ENCODE measurements around the gene BAX. TPM values are rescaled to one million over a fixed set of nuclear protein-coding genes. Genes with fewer than 3 reads are reported as not detected.

Gene BAX
- 90.2 and 164 TPM in 2 replicates for total RNA-seq

DNA sequence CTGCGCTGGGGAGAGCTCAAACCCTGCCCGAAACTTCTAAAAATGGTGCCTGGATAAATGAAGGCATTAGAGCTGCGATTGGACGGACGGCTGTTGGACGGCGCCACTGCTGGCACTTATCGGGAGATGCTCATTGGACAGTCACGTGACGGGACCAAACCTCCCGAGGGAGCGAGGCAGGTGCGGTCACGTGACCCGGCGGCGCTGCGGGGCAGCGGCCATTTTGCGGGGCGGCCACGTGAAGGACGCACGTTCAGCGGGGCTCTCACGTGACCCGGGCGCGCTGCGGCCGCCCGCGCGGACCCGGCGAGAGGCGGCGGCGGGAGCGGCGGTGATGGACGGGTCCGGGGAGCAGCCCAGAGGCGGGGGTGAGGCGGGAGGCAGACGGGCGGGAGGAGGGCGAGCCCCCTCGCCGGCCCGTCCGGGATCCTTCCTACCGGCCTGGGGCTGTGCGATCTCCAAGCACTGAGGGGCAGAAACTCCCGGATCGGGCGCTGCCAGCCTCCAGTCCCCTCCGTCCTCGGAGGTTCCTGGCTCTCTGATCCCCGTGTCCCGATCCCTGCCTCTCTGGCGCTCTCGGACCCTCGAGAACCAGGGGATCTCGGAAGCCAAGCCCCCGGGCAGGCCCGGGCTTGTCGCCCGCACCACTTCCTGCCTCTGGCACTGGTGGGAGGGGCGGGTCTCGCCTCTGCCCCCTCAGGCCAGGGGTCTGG is at the start of gene BAX:
BAX (plus strand) TSS at position 281 of the 713 bp plus-strand sequence; CDS start at position 335, 54 bp downstream.

DNA sequence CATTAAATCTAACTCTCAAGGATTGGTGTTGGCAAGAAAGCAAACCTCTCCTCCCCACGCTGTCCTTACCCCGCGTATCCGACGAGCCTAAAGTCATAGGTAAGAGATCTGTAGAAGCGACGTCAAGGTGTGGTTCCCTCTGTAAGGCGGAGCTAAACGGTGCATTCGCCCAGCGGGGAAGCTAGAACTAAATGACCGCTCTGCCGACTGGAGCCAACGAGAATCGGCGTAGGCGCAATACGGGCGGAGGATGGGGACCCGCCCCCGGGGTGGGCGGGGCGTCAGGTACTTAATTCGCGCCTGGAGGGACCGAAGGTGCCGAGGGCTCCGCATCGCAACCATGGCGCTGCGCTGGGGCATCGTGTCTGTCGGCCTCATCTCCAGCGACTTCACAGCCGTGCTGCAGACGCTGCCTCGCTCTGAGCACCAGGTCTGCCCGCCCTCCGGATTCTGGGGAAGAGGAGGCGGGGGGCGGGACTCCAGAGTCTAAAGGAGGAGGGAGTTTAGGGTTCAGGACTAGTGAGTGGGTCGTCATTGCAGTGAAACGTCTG is 21.2 kb upstream of the BAX start, which contains the start of gene DHDH:
DHDH (plus strand) TSS at position 318 of the 551 bp plus-strand sequence; CDS start at position 341, 23 bp downstream.

DNA sequence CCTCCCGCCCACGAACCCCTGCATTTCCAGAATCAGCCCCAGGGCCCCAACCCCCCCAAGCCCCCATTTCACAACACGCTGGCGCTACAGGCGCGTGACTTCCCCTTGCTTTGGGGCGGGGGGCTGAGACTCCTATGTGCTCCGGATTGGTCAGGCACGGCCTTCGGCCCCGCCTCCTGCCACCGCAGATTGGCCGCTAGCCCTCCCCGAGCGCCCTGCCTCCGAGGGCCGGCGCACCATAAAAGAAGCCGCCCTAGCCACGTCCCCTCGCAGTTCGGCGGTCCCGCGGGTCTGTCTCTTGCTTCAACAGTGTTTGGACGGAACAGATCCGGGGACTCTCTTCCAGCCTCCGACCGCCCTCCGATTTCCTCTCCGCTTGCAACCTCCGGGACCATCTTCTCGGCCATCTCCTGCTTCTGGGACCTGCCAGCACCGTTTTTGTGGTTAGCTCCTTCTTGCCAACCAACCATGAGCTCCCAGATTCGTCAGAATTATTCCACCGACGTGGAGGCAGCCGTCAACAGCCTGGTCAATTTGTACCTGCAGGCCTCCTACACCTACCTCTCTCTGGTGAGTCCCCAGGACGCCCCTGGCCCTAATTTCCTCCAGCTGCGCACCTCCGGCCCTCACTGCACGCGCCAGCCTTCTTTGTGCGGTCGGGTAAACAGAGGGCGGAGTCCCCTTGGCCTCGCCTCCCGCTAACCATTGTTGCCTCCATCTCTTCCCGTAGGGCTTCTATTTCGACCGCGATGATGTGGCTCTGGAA is 10.5 kb downstream of the BAX start, which contains the start of gene FTL:
FTL (plus strand) TSS at position 270 of the 766 bp plus-strand sequence; CDS start at position 469, 199 bp downstream.

DNA sequence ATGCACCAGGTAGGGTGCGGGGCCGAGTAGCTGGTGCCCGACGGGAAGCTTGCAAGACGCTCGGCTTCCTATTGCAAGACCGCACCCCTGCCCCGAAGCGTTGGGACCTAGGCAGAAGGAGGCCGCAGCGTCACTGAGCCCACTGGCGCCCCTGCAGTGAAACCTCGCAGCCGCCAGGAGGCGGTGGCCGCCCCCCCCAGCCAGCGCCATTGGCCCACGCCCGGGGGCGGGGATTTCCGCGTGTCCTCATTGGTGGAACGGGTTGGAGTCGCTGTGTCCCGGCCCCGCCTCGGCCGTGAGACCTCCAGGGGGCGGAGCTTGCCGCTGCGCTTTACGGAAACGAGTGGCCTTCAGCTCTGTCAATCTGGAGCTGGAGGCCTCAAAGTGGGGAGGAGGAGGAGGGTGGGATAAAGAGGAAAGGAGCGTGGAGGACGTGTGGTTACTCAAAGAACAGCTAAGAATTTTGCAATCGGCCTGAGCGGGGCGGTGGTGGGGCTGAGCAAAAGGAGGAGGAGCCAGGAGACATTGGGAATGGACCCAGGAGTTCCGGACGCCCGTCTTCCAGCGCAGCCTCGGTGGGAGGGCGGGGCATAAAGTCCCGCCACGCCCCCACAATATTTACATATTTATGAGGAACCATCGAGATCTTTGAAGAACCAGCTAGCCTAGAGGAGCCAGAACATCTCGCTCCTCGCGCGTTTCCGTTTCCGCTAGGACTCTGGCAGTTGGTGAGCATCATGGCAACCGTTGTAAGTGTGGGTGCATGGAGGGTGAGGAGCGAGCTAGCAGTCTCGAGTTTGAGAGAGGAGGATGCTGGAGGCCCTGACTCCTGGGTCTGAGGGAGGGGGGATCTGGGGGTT is 38.7 kb downstream of the BAX start, which contains the start of the genes GYS1 and RUVBL2:
GYS1 (minus strand) TSS at position 135 of the 860 bp plus-strand sequence. CDS start 197 bp downstream, outside the sequence.
RUVBL2 (plus strand) TSS at position 713 of the 860 bp plus-strand sequence; CDS start at position 738, 25 bp downstream.

Other genes starting within 250 kb of the BAX start
- 0.16 and 0.25 TPM in 2 replicates for gene MAMSTR, start 235.2 kb upstream of the BAX start, total RNA-seq
- 60.3 and 78.2 TPM in 2 replicates for gene RASIP1, start 214.3 kb upstream of the BAX start, total RNA-seq
- gene IZUMO1, start 208.0 kb upstream of the BAX start, total RNA-seq: 0.16 and 0.50 TPM in 2 replicates
- 6.3 and 6.9 TPM in 2 replicates for gene FUT1, start 202.2 kb upstream of the BAX start, total RNA-seq
- gene FGF21, start 199.4 kb upstream of the BAX start, total RNA-seq: not detected in 2 replicates
- gene BCAT2, start 143.8 kb upstream of the BAX start, total RNA-seq: 31.7 and 33.9 TPM in 2 replicates
- 5.7 and 9.9 TPM in 2 replicates for gene HSD17B14, start 118.4 kb upstream of the BAX start, total RNA-seq
- gene PLEKHA4, start 86.3 kb upstream of the BAX start, total RNA-seq: 0.32 and 4.3 TPM in 2 replicates
- gene PPP1R15A, start 82.5 kb upstream of the BAX start, total RNA-seq: 22.8 and 63.6 TPM in 2 replicates
- gene TULP2, start 56.1 kb upstream of the BAX start, total RNA-seq: 0.13 and 0.16 TPM in 2 replicates
- gene NUCB1, start 54.6 kb upstream of the BAX start, total RNA-seq: 158 and 247 TPM in 2 replicates
- gene DHDH, start 21.2 kb upstream of the BAX start, total RNA-seq: not detected in 2 replicates
- gene FTL, start 10.4 kb downstream of the BAX start, total RNA-seq: 707 and 962 TPM in 2 replicates
- gene GYS1, start 38.4 kb downstream of the BAX start, total RNA-seq: 24.0 and 25.6 TPM in 2 replicates
- gene RUVBL2, start 39.0 kb downstream of the BAX start, total RNA-seq: 199 and 209 TPM in 2 replicates
- 0.16 TPM in 1 of 2 replicates, not detected in the other for gene LHB, start 62.2 kb downstream of the BAX start, total RNA-seq
- not detected in 2 replicates for gene CGB3, start 69.5 kb downstream of the BAX start, total RNA-seq
- not detected in 2 replicates for gene CGB2, start 77.0 kb downstream of the BAX start, total RNA-seq
- not detected in 2 replicates for gene CGB1, start 82.0 kb downstream of the BAX start, total RNA-seq
- gene CGB5, start 89.0 kb downstream of the BAX start, total RNA-seq: not detected in 2 replicates
- gene CGB8, start 94.2 kb downstream of the BAX start, total RNA-seq: not detected in 2 replicates
- gene CGB7, start 102.9 kb downstream of the BAX start, total RNA-seq: under 0.01 TPM in 1 of 2 replicates, not detected in the other
- gene NTF4, start 109.9 kb downstream of the BAX start, total RNA-seq: not detected in 2 replicates
- gene KCNA7, start 117.8 kb downstream of the BAX start, total RNA-seq: not detected in 2 replicates
- 141 and 222 TPM in 2 replicates for gene SNRNP70, start 130.6 kb downstream of the BAX start, total RNA-seq
- gene LIN7B, start 159.5 kb downstream of the BAX start, total RNA-seq: 1.4 and 1.5 TPM in 2 replicates
- 0.65 and 0.88 TPM in 2 replicates for gene C19orf73, start 164.3 kb downstream of the BAX start, total RNA-seq
- gene PPFIA3, start 164.7 kb downstream of the BAX start, total RNA-seq: 3.4 and 3.9 TPM in 2 replicates
- gene HRC, start 200.5 kb downstream of the BAX start, total RNA-seq: 0.06 TPM in 1 of 2 replicates, not detected in the other
- 19.8 and 24.1 TPM in 2 replicates for gene TRPM4, start 202.9 kb downstream of the BAX start, total RNA-seq